IPS-18c (cell line): Measurements from ENCODE around the gene DERL3.
"Not testable (repeated sequence)": the region's sequence is repeated elsewhere in the genome, so short reads cannot be mapped to it uniquely, and the experiment has no call there.

Experiments used
- H3K4me3 ChIP-seq: 2 replicates; pipeline ENCODE4 v1.7.0; 2013; ENCODE audit warnings: low read depth, mild to moderate bottlenecking, low read length, moderate library complexity; ENCODE audit not compliant: insufficient read depth
- H3K9me3 ChIP-seq: one replicate; pipeline ENCODE4 v1.6.1; 2013; ENCODE audit warnings: mild to moderate bottlenecking, low read length, moderate library complexity; ENCODE audit not compliant: control insufficient read depth, insufficient read depth

DERL3 gene

GRCh38 chr22:23838681-23839468, at the start of gene DERL3:
Gene DERL3, minus strand, starts transcription at chr22:23839006. Its CDS starts 19 bp downstream, at chr22:23838987.
- H3K9me3 ChIP-seq: no peaks in the 10 kb centered on the region
- peak within 1 kb of the TSS; percentile 67 for H3K4me3 ChIP-seq

GRCh38 chr22:23884140-23884539, 45.3 kb upstream of the DERL3 start:
- no peaks in the 10 kb centered on the region for H3K9me3 ChIP-seq

GRCh38 chr22:23883658-23884057, 44.9 kb upstream of the DERL3 start:
- Histone ChIP-seq H3K9me3 (no peaks in the 10 kb centered on the region), H3K4me3 (no peak overlapping the region)

More at GRCh38 chr22:23884140-23884539, 45.3 kb upstream of the DERL3 start:
- H3K4me3 ChIP-seq: no peak overlapping the region

DNA sequence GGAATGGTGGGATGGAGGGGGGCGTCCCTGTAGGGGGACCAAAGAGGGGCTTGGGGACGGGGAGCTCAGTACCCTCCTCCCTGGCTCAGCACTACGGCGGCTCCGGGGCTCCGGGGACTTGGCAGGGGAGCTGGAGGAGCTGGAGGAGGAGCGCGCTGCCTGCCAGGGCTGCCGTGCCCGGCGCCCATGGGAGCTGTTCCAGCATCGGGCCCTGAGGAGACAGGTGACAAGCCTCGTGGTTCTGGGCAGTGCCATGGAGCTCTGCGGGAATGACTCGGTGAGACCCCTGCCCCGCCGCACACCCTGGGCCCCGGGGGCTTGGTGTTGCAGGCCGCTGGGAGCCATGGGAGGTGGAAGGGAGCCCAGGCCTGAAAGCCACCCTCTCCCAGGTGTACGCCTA, 43.6 kb upstream of the DERL3 start:
- H3K9me3 ChIP-seq: no peaks in the 10 kb centered on the region
- no peak overlapping the region for H3K4me3 ChIP-seq

- H3K4me3 ChIP-seq: no peak overlapping the region
- no peaks in the 10 kb centered on the region for H3K9me3 ChIP-seq
Observed at GRCh38 chr22:23878219-23878618, 39.4 kb upstream of the DERL3 start.

- H3K4me3 ChIP-seq: no peak overlapping the region
- H3K9me3 ChIP-seq: no peaks in the 10 kb centered on the region
Observed at GRCh38 chr22:23877566-23877965, 38.8 kb upstream of the DERL3 start.

DNA sequence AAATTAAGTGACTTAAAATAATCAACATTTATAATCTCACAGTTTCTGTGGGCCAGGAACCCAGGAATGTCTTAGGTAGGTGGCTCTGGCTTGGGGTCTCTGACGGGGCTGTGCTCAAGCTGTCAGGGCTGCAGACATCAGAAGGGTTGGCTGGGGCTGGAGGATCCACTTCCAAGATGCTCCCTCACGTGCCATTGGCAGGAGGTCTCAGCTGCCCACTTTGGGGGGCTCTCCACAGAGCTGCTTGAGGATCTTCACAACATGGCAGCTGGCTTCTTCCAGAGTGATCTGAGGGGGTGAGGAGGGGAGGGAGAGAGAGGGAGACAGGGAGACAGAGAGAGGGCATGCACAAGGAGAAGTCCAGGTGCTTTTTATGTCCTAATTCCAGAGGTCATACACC, 37.0 kb upstream of the DERL3 start:
- Histone ChIP-seq H3K4me3 (no peak overlapping the region), H3K9me3 (no peaks in the 10 kb centered on the region)

DNA sequence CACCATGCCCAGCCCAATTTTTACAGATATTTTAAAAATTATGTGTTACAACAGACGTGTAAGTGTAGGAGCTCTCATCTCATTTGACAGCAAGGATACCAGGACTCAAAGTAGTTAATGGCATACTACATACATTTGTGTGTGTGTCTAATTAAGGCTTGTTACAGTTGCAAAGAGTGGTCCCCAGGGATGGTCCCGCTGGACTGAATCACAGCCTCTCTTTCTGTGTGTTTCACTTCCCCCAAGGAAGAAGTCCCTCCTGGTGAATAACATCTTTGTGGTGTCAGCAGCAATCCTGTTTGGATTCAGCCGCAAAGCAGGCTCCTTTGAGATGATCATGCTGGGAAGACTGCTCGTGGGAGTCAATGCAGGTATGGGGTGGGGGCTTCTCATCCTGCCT, 36.1 kb upstream of the DERL3 start:
- no peaks in the 10 kb centered on the region for H3K9me3 ChIP-seq
- no peak overlapping the region for H3K4me3 ChIP-seq

- Histone ChIP-seq H3K4me3 (no peak overlapping the region), H3K9me3 (no peaks in the 10 kb centered on the region)
Observed at GRCh38 chr22:23868580-23868979, 29.8 kb upstream of the DERL3 start.

DNA sequence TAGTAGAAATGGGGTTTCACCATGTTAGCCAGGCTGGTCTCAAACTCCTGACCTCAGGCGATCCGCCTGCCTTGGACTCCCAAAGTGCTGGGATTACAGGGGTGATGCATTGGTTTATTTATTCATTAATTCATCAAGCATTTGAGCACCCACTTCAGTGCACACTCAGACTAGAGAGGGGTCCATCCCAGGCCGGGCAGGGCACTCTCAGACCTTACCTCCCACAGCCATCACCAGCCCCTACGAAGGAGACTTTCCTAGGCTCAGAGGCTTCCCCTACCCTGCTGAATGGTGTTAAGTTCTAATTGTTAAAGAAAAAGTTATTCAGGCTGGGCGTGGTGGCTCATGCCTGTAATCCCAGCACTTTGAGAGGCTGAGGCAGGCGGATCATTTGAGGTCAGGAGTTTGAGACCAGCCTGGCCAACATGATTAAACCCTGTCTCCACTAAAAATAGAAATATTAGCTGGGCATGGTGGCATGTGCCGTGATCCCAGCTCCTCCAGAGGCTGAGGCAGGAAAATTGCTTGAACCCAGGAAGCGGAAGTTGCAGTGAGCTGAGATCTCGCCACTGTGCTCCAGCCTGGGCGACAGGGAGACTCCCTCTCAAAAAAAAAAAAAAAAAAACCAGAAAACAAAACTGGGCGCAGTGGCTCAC, 25.8 kb upstream of the DERL3 start:
- H3K9me3 ChIP-seq, H3K4me3 ChIP-seq: not testable (repeated sequence)

DNA sequence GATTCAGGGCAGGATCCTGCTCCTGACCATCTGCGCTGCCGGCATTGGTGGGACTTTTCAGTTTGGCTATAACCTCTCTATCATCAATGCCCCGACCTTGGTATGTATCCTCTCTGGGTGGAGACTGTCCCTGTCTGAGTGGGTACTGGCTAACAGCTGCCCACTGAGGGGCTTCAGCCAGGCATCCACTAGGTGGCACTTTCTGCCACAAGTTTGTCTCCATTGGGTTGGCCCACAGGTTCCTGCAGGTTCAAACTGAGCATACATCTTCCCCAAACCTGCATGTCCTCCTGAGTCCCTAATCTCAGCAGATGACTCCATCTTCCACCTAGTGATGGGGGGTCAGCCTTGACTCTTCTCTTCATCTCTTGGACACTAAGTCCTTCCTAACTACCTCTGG, 23.3 kb upstream of the DERL3 start:
- peaks cover 2% of the 10 kb centered on the region for H3K9me3 ChIP-seq
- no peak overlapping the region for H3K4me3 ChIP-seq

DNA sequence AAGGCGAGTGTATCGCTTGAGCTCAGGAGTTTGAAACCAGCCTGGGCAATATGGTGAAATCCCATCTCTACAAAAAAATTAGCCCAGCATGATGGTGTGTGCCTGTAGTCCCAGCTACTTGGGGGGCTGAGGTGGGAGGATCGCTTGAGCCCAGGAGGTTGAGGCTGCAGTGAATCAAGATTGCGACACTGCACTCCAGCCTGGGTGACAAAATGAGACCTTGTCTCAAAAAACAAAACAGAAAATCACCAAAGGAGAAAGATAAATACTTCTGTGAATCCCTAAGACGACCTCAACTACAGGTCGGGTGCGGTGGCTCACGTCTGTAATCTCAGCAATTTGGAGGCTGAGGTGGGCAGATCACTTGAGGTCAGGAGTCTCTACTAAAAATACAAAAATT, 21.4 kb upstream of the DERL3 start:
- not testable (repeated sequence) for H3K4me3 ChIP-seq, H3K9me3 ChIP-seq

GRCh38 chr22:23859201-23859600, 20.4 kb upstream of the DERL3 start:
- Histone ChIP-seq H3K9me3 (peaks cover 2% of the 10 kb centered on the region), H3K4me3 (no peak overlapping the region)

GRCh38 chr22:23858484-23858815, 19.6 kb upstream of the DERL3 start:
- H3K4me3 ChIP-seq: peak overlapping the region; percentile 78; the same call in 1 of the 2 replicates
- H3K9me3 ChIP-seq: peaks cover 2% of the 10 kb centered on the region

- Histone ChIP-seq H3K4me3 (peak within 1 kb of the TSS; percentile 87), H3K9me3 (no peaks in the 10 kb centered on the region)
Observed at GRCh38 chr22:23857606-23858483, 19.0 kb upstream of the DERL3 start, which contains the start of gene SLC2A11. Gene SLC2A11, plus strand, starts transcription at chr22:23857875. Its CDS starts 125 bp downstream, at chr22:23858000.

DNA sequence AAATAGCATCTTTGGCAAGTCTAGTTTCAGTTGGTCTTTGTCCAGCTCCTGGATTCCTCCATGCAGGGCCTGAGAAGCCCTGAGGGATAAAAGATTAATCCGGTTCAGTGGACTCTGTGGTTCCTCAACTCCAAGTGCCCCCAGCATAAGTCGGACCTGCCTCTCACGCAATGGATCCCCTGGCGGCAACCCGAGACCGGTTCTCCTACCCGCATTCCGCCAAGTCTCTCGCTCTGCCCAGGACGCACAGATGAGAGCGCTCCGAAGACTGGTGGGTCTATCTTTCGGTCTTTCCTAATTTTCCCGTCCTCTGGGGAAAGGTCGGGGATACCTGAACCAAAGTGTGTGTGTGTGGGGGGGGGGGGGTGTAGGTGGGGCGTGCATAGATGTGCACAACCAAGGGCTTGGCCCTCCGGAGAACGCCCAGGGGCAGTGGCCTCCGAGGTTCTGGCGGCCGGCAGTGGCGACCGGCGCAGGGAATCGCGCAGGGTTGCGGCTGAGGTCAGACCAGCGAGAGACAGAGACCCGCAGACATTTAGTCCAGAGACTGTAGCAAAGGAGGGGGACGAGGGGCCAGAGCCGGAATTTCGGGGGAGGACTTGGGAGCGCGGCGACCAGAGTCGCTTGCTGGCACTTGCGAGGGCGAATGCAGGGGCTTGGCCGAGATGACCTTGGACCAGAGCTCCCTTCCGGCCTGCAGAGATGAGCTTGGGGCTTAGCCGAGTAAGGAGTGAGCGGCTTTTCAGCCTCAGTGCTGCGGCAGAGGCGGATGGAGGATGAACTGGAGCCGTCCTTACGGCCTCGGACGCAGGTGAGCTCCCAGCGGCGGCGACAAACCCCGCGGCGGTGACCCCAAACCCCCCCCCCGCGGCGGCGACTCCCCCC, 18.2 kb upstream of the DERL3 start:
- Histone ChIP-seq H3K9me3 (no peaks in the 10 kb centered on the region), H3K4me3 (peak overlapping the region; percentile 87)

- H3K4me3 ChIP-seq: no peak overlapping the region
- peaks cover 3% of the 10 kb centered on the region for H3K9me3 ChIP-seq
Observed at GRCh38 chr22:23850136-23850611, 11.4 kb upstream of the DERL3 start.
